Activated CD4-positive, alpha-beta T cell treated with anti-CD3 and anti-CD28 coated beads, Interleukin-2, amount 50 U/mL, for 1 hour (primary cell): ENCODE results near the gene SH3BP1.

Experiments used
- DNase-seq: peaks from one replicate; pipeline ENCODE4 v3.0.0-alpha.2; 2020

SH3BP1 gene

GRCh38 chr22:37660709-37661045 lies 21.2 kb downstream of the SH3BP1 start:
- DNase-seq = no peak

GRCh38 chr22:37661160-37661924 lies 21.9 kb downstream of the SH3BP1 start:
- DNase-seq = no peak

- DNase-seq = no peak
These were observed 22.6 kb downstream of the SH3BP1 start for GRCh38 chr22:37662039-37662438.

GRCh38 chr22:37663521-37664140 lies 24.2 kb downstream of the SH3BP1 start:
- no peak for DNase-seq

GRCh38 chr22:37664249-37665101 lies 25.0 kb downstream of the SH3BP1 start:
- DNase-seq = no peak

- no peak for DNase-seq
These were observed 26.0 kb downstream of the SH3BP1 start for GRCh38 chr22:37665487-37665886.

- no peak for DNase-seq
These were observed 30.1 kb downstream of the SH3BP1 start for GRCh38 chr22:37669586-37669985.

GRCh38 chr22:37672206-37672919 lies 32.9 kb downstream of the SH3BP1 start:
- DNase-seq = peak; percentile 29

- no peak for DNase-seq
These were observed 33.5 kb downstream of the SH3BP1 start for GRCh38 chr22:37672920-37673455.

GRCh38 chr22:37674248-37674647 lies 34.8 kb downstream of the SH3BP1 start:
- no peak for DNase-seq

GRCh38 chr22:37674951-37675929 lies 35.8 kb downstream of the SH3BP1 start, which contains the start of gene LGALS1:
Gene LGALS1 (plus strand): TSS chr22:37675636. CDS start chr22:37675703, 67 bp downstream.
- DNase-seq = peak; percentile 58

- no peak for DNase-seq
These were observed 36.7 kb downstream of the SH3BP1 start for GRCh38 chr22:37675930-37676735.

- peak; percentile 94 for DNase-seq
These were observed 37.4 kb downstream of the SH3BP1 start for GRCh38 chr22:37676736-37677492.

GRCh38 chr22:37677493-37677974 lies 38.1 kb downstream of the SH3BP1 start:
- no peak for DNase-seq

- no peak for DNase-seq
These were observed 38.9 kb downstream of the SH3BP1 start for GRCh38 chr22:37678372-37678771.

GRCh38 chr22:37679670-37680069 lies 40.2 kb downstream of the SH3BP1 start:
- no peak for DNase-seq

- no peak for DNase-seq
These were observed 40.9 kb downstream of the SH3BP1 start for GRCh38 chr22:37680191-37680851.

- no peak for DNase-seq
These were observed 41.5 kb downstream of the SH3BP1 start for GRCh38 chr22:37681001-37681424.

- peak; percentile 69 for DNase-seq
These were observed 42.1 kb downstream of the SH3BP1 start for GRCh38 chr22:37681556-37682049.
